NCI-H2227 treated with DMSO at 0.1 percent for 48 hours (cell line): ENCODE measurements around the gene TYW1B.
A peak's percentile ranks its signal among the peaks of the same experiment; 100 is the strongest.
"Not testable (repeated sequence)": the region's sequence is repeated elsewhere in the genome, so short reads cannot be mapped to it uniquely, and the experiment has no call there.

ENCODE experiments used
- DNase-seq: peaks from one replicate; lab custom pipeline; 2025; lab: John Stamatoyannopoulos, UW

Gene TYW1B

GRCh38 chr7:72554401-72554800 lies 273.6 kb downstream of the TYW1B start:
- DNase-seq = not testable (repeated sequence)

DNA sequence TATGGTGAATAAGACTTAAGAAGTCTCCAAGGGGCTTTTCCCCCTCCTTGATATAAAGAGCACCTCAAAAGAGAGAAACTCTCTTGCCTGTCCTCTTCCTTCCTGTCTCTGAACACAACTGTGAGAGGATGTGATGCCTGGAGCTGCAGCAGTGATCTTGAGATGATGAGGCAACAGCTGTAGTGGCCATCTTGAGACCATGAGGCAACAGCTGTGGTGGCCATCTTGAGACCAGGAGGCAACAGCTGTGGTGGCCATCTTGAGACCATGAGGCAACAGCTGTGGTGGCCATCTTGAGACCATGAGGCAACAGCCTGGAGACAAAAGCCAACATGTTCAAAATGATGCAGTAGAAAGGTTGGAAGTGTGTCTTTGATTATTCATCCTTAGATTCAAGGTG lies 277.5 kb downstream of the TYW1B start:
- not testable (repeated sequence) for DNase-seq

DNA sequence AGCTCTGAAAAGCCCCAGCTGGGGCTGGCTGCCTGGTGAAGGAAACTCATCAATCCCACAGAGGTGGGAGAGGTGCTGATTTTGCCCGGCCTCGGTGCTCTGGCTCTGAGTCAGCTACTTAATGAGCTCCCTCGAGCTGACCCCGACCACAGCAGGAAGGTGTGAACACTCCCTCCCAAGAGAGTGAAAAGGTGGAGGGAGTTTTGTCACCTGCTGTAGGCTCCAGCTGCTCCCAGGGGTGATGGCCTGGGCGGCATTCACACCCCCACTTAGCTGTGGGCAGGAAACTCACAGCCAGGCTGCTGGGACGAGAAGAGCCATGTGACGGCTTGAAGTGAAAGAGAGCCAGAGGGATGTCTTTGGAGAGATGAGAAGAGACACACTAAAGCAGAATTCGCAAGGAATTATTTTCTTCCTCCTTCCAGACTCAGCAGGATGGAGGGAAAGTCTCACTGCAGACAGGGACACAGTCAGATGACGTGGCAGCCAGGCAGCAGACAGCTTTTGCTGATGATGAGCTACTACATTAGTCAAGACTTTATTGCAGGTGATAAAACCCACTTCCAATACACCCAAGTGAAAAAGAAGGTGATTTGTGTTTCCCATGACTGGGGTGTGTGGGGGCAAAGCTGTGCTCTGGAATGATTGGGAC lies 281.3 kb downstream of the TYW1B start:
- peak; percentile 23 for DNase-seq

- not testable (repeated sequence) for DNase-seq
These were observed 283.5 kb downstream of the TYW1B start for GRCh38 chr7:72544531-72544930.

GRCh38 chr7:72540923-72541322 lies 287.1 kb downstream of the TYW1B start:
- no peak for DNase-seq

- DNase-seq = no peak
These were observed 287.8 kb downstream of the TYW1B start for GRCh38 chr7:72540106-72540611.

DNA sequence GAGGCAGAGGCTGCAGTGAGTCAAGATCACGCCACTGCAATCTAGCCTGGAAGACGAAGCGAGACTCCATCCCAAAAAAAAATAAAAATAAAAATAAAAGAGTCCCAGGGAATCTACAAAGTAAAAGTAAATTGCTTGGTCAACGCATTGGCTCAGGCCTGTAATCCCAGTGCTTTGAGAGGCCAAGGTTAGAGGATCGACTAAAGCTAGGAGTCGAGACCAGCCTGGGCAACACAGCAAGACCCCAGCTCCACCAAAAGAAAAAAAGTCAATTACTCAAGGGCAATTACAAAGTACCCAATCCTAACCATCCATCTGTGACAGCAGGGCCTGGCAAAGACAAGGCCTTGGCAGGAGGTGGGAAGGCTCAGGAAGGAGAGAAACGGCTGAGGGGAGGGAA lies 288.3 kb downstream of the TYW1B start:
- no peak for DNase-seq

- peak; percentile 87 for DNase-seq
These were observed 289.1 kb downstream of the TYW1B start for GRCh38 chr7:72538856-72539255.

GRCh38 chr7:72538147-72538546 lies 289.9 kb downstream of the TYW1B start:
- DNase-seq = peak; percentile 4

DNA sequence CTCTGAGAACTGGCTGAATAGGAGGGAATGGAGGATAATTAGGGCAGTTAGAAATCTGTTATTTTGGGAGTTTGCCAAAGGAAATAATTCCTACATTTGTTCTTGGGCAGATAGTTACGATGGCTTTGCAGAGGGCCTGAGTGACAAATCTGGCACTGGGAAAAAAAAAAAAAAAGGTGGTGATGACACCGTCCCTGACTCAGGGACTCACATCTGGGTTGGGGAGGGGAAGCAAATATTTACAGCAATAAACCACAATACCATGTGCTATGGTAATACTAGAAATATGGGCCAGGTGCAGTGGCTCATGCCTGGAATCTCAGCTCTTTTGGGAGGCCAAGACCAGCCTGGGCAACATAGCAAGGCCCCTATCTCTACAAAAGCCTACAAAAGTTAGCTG lies 292.0 kb downstream of the TYW1B start:
- not testable (repeated sequence) for DNase-seq

DNA sequence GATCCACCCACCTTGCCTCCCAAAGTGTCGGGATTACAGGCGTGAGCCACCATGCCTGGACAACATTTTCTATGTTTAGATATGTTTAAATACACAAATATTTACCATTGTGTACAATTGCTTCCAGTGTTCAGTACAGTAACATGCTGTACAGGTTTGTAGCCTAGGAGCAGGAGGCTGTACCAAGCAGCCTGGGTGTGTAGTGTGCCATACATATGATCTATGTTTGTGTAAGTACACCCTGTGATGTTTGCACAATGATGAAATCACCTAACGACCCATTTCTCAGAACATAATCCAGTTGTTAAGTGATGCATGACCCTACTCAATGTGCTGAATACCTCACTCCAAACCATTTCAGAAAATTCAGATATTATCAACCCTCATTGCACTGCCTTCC lies 297.0 kb downstream of the TYW1B start:
- DNase-seq = not testable (repeated sequence)
